ENCODE data around the gene TPRKB.

The TPRKB gene

DNA sequence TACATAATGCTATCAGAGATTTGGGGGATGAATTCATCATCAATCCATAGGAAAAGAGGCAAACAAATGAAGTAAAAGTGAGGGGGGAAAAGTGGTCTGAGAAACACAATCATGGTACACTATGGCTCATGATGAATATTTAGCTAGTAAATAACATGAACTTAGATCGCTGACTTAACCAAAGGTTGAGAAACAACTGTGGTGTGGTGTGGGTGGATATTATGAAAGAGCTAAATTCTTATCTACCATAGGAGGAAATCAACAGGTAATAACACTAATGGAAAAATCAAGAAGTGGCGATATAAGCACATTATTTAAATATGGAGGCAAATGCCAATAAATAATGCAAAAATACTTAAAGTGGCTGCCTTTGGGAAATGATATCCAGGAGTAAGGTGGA, 12.2 kb upstream of the TPRKB start:
- H3K4me3 ChIP-seq (ENCODE audit: low read length), result no peak overlapping the region
- H2AFZ ChIP-seq (ENCODE audit: low read depth, low read length), result no peak overlapping the region
- no peaks in the 10 kb centered on the region for H3K79me2 ChIP-seq (ENCODE audit: low read length)
- no peaks in the 10 kb centered on the region for H3K27me3 ChIP-seq (ENCODE audit: low read depth, low read length)
- H3K4me1 ChIP-seq (ENCODE audit: low read length), result no peaks in the 10 kb centered on the region
- H3K9ac ChIP-seq (ENCODE audit: low read length), result no peak overlapping the region
- no peaks in the 10 kb centered on the region for H4K20me1 ChIP-seq (ENCODE audit: insufficient read depth, low read length)
- no peak for TF ChIP-seq EZH2phosphoT487 (IDR thresholded peaks at IDR 0.05; ENCODE audit: low read depth)
- TF ChIP-seq, protein P1, sequence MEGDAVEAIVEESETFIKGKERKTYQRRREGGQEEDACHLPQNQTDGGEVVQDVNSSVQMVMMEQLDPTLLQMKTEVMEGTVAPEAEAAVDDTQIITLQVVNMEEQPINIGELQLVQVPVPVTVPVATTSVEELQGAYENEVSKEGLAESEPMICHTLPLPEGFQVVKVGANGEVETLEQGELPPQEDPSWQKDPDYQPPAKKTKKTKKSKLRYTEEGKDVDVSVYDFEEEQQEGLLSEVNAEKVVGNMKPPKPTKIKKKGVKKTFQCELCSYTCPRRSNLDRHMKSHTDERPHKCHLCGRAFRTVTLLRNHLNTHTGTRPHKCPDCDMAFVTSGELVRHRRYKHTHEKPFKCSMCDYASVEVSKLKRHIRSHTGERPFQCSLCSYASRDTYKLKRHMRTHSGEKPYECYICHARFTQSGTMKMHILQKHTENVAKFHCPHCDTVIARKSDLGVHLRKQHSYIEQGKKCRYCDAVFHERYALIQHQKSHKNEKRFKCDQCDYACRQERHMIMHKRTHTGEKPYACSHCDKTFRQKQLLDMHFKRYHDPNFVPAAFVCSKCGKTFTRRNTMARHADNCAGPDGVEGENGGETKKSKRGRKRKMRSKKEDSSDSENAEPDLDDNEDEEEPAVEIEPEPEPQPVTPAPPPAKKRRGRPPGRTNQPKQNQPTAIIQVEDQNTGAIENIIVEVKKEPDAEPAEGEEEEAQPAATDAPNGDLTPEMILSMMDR (IDR thresholded peaks at IDR 0.05; ENCODE audit: low read depth, low read length), result no peak
- no peak overlapping the region for H3K4me2 ChIP-seq (ENCODE audit: low read length)
- peaks cover 34% of the 10 kb centered on the region for H3K36me3 ChIP-seq (replicated peaks; ENCODE audit: low read depth, low read length)
- no peak overlapping the region for H3K27ac ChIP-seq (ENCODE audit: low read length)
- no peaks in the 10 kb centered on the region for H3K9me3 ChIP-seq (ENCODE audit: insufficient read depth, low read length)

DNA sequence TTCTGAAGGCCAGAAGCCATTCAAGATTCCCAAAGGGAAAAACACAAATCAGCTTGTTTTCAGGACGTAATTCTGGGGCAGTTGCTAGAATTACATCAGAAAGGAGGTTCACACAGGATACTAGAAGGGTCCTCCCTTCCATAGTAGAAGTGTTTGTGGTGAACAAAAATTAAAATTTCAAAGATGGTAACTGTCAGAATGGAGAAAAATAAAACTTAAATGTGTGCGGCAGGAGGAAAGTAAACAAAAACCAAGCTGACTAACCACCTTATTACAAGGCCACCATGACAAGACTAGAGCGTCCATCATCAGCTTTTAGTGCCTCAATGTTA, 9.7 kb upstream of the TPRKB start:
- Histone ChIP-seq H3K9me3 (ENCODE audit: insufficient read depth, low read length) (no peaks in the 10 kb centered on the region), H3K4me1 (ENCODE audit: low read length) (no peaks in the 10 kb centered on the region), H3K79me2 (ENCODE audit: low read length) (no peaks in the 10 kb centered on the region), H4K20me1 (ENCODE audit: insufficient read depth, low read length) (no peaks in the 10 kb centered on the region), H3K9ac (ENCODE audit: low read length) (no peak overlapping the region), H3K27ac (ENCODE audit: low read length) (no peak overlapping the region), H2AFZ (ENCODE audit: low read depth, low read length) (no peak overlapping the region), H3K4me3 (ENCODE audit: low read length) (no peak overlapping the region), H3K4me2 (ENCODE audit: low read length) (no peak overlapping the region), H3K36me3 (replicated peaks; ENCODE audit: low read depth, low read length) (peaks cover 42% of the 10 kb centered on the region), H3K27me3 (ENCODE audit: low read depth, low read length) (no peaks in the 10 kb centered on the region)
- no peak for TF ChIP-seq EZH2phosphoT487 (IDR thresholded peaks at IDR 0.05; ENCODE audit: low read depth)
- TF ChIP-seq, protein P1 (IDR thresholded peaks at IDR 0.05; ENCODE audit: low read depth, low read length), result no peak

DNA sequence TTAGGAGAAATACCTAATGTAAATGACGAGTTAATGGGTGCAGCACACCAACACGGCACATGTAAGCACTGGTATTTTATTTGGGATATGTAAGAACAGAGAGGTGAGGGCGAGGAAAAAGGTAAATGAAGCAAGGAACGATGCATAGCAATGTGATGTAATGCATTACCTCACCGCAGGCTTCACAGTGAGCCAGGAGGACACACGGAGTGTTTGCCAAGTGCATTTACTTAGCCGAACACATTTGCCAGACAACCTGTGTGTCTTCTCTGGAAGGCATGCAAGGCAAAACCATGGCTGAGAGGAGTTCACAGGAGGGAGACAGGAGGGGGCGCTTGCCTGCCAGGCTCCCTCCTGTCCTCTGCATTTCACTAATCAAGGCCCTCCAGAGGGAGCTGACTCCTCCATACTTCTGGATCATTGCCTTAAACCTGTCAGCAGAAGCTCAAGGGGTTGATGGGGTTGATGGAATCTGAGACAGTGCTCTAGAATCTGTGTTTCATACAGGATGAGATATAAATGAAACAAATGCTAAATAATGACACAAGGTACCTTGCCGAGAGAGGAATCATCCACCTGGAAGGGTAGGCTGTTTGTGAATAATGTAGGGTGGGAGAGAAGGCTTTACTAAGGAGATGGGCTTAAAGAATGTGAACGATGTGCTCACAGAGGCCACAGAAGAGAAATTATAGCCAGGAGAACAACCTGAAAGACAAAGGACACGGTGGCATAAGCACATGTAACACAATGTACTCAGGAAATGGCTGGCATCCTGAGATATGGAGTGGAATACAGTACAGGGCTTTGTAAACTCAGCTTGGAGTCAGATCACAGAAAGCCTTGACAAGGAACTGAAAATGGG, 9.1 kb upstream of the TPRKB start:
- Histone ChIP-seq H3K9ac (ENCODE audit: low read length) (no peak overlapping the region), H4K20me1 (ENCODE audit: insufficient read depth, low read length) (no peaks in the 10 kb centered on the region), H3K4me1 (ENCODE audit: low read length) (no peaks in the 10 kb centered on the region), H2AFZ (ENCODE audit: low read depth, low read length) (no peak overlapping the region), H3K27me3 (ENCODE audit: low read depth, low read length) (no peaks in the 10 kb centered on the region), H3K4me3 (ENCODE audit: low read length) (no peak overlapping the region), H3K9me3 (ENCODE audit: insufficient read depth, low read length) (no peaks in the 10 kb centered on the region), H3K36me3 (replicated peaks; ENCODE audit: low read depth, low read length) (peaks cover 44% of the 10 kb centered on the region), H3K4me2 (ENCODE audit: low read length) (no peak overlapping the region), H3K27ac (ENCODE audit: low read length) (no peak overlapping the region), H3K79me2 (ENCODE audit: low read length) (no peaks in the 10 kb centered on the region)
- no peak for TF ChIP-seq EZH2phosphoT487 (IDR thresholded peaks at IDR 0.05; ENCODE audit: low read depth)
- TF ChIP-seq, protein P1 (IDR thresholded peaks at IDR 0.05; ENCODE audit: low read depth, low read length), result no peak

DNA sequence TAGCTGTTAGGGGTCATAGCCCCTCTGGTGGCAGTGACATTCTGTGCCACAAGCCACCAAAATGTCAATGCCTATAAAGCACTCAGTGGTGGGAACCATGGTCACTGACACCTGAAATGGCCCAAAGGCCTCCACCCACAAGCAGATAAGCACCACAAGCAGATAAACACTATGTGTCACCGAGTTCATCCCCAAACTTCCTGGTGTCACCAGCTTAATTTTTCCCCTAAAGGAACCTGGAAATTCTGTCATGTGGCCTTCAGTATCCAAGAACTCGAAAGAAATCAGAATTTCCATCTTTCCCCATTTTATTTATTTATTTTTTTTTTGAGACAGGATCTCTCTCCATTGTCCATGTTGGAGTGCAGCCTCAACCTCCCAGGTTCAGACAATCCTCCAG, 3.6 kb upstream of the TPRKB start:
- Histone ChIP-seq H3K4me3 (ENCODE audit: low read length) (no peak overlapping the region), H3K9ac (ENCODE audit: low read length) (no peak overlapping the region), H3K4me2 (ENCODE audit: low read length) (no peak overlapping the region), H4K20me1 (ENCODE audit: insufficient read depth, low read length) (no peaks in the 10 kb centered on the region), H3K9me3 (ENCODE audit: insufficient read depth, low read length) (no peaks in the 10 kb centered on the region), H2AFZ (ENCODE audit: low read depth, low read length) (no peak overlapping the region), H3K27ac (ENCODE audit: low read length) (no peak overlapping the region), H3K4me1 (ENCODE audit: low read length) (peaks cover 11% of the 10 kb centered on the region), H3K36me3 (replicated peaks; ENCODE audit: low read depth, low read length) (peaks cover 20% of the 10 kb centered on the region), H3K79me2 (ENCODE audit: low read length) (peaks cover 13% of the 10 kb centered on the region), H3K27me3 (ENCODE audit: low read depth, low read length) (no peaks in the 10 kb centered on the region)
- no peak for TF ChIP-seq EZH2phosphoT487 (IDR thresholded peaks at IDR 0.05; ENCODE audit: low read depth)
- TF ChIP-seq, protein P1 (IDR thresholded peaks at IDR 0.05; ENCODE audit: low read depth, low read length), result no peak
